H1 (cell line): ENCODE data around the gene ERVV-1. TPM values are rescaled to one million over a fixed set of nuclear protein-coding genes. Genes with fewer than 3 reads are reported as not detected.

Experiments
- CTCF ChIA-PET: fragments of 300-600 bp; sonication (Branson Sonifier 250); formaldehyde crosslinking; loops from one replicate; lab custom pipeline; 2021; ENCODE audit not compliant: partially characterized antibody; lab: Charles Lee
- POLR2A ChIA-PET: fragments of 300-600 bp; sonication (Branson Sonifier 250); formaldehyde crosslinking; loops from one replicate; lab custom pipeline; 2021; ENCODE audit warnings: inconsistent platforms; ENCODE audit not compliant: partially characterized antibody; lab: Charles Lee
- DNase-seq, 2 experiments: peaks; one replicate each; pipeline versions ENCODE4 v3.0.0 to v3.0.0-alpha.2; 2010 to 2022; ENCODE audit warnings: low spot score in 2 of 2, low read depth in 1 of 2, mixed read lengths in 1 of 2
- FAIRE-seq: peaks from 2 replicates; lab custom pipeline; 2011; peaks lifted over from hg19 to GRCh38; lab: Jason Lieb, UNC
- H2AFZ ChIP-seq: 2 replicates; pipeline ENCODE4 v1.8.1; 2012; ENCODE audit warnings: low read length, inconsistent platforms
- H2AK5ac ChIP-seq: 2 replicates; pipeline ENCODE4 v1.6.1; 2013; ENCODE audit warnings: low read depth, low read length
- H2BK120ac ChIP-seq: replicated peaks from 2 replicates; pipeline ENCODE3; 2013; ENCODE audit warnings: low read depth, low read length, inconsistent platforms
- H2BK12ac ChIP-seq: 2 replicates; pipeline ENCODE4 v1.6.1; 2013; ENCODE audit warnings: low read depth, low read length
- H2BK15ac ChIP-seq: 2 replicates; pipeline ENCODE4 v1.6.1; 2013; ENCODE audit warnings: low read length
- H2BK20ac ChIP-seq: 2 replicates; pipeline ENCODE4 v1.6.1; 2013; ENCODE audit warnings: low read length
- H2BK5ac ChIP-seq: 2 replicates; pipeline ENCODE4 v1.6.1; 2013; ENCODE audit warnings: low read depth, low read length
- H3K14ac ChIP-seq: 2 replicates; pipeline ENCODE4 v1.6.1; 2013; ENCODE audit warnings: inconsistent platforms; ENCODE audit not compliant: insufficient read length
- H3K18ac ChIP-seq: 2 replicates; pipeline ENCODE4 v1.6.1; 2013; ENCODE audit warnings: low read length; ENCODE audit errors: extremely low read depth
- H3K23ac ChIP-seq: 2 replicates; pipeline ENCODE4 v1.6.1; 2013; ENCODE audit warnings: inconsistent platforms; ENCODE audit not compliant: insufficient read length
- H3K23me2 ChIP-seq: 2 replicates; pipeline ENCODE4 v1.6.1; 2013; ENCODE audit warnings: low read depth, low read length
- H3K27ac ChIP-seq: 2 replicates; pipeline ENCODE4 v1.6.1; 2011; ENCODE audit warnings: low read depth, low read length, inconsistent platforms
- H3K27me3 ChIP-seq, 4 experiments: replicated peaks in 1 of 4; 1 replicate in 1 of 4; 2 replicates in 3 of 4; pipeline versions ENCODE4 v1.6.1 to v1.8.1; 2011 to 2013; ENCODE audit warnings: low read length in 3 of 4, mild to moderate bottlenecking in 3 of 4, inconsistent platforms in 2 of 4, mixed read lengths in 2 of 4, moderate library complexity in 1 of 4; ENCODE audit not compliant: control insufficient read depth in 3 of 4, insufficient read depth in 3 of 4; ENCODE audit errors: extremely low read depth in 1 of 4
- H3K36me3 ChIP-seq, 4 experiments: 2 replicates each; pipeline versions ENCODE4 v1.6.1 to v1.8.1; 2011 to 2013; ENCODE audit warnings: mild to moderate bottlenecking in 4 of 4, low read length in 3 of 4, moderate library complexity in 2 of 4, control low read depth in 1 of 4, inconsistent platforms in 1 of 4; ENCODE audit not compliant: insufficient read depth in 4 of 4, control insufficient read depth in 2 of 4
- H3K4ac ChIP-seq: replicated peaks from 2 replicates; pipeline ENCODE3; 2013; ENCODE audit warnings: low read length, low read depth, mixed read lengths, inconsistent platforms; ENCODE audit not compliant: insufficient read length
- H3K4me1 ChIP-seq, 4 experiments: replicated peaks in 1 of 4; 1 replicate in 1 of 4; 2 replicates in 3 of 4; pipeline versions ENCODE4 v1.6.1 to v1.8.1; 2011 to 2013; ENCODE audit warnings: low read length in 3 of 4, inconsistent platforms in 2 of 4, mixed read lengths in 1 of 4; ENCODE audit not compliant: insufficient read depth in 4 of 4, control insufficient read depth in 3 of 4
- H3K4me2 ChIP-seq, 2 experiments: 2 replicates each; pipeline versions ENCODE4 v1.6.1 to v1.8.1; 2011 to 2013; ENCODE audit warnings: low read depth in 2 of 2, low read length in 2 of 2, control low read depth in 1 of 2, inconsistent platforms in 1 of 2, mild to moderate bottlenecking in 1 of 2; ENCODE audit not compliant: insufficient read depth in 1 of 2
- H3K4me3 ChIP-seq, 4 experiments: fragments of 200-600, 300-600 bp in 1 of 4; sonication (generic), shearing (Covaris generic), sonication (Bioruptor Twin) in 1 of 4; 2 replicates each; pipeline versions ENCODE4 v1.5.1 to v1.8.1; 2011 to 2016; ENCODE audit warnings: low read length in 4 of 4, low read depth in 3 of 4, control low read depth in 2 of 4, inconsistent platforms in 2 of 4, mild to moderate bottlenecking in 2 of 4, mixed read lengths in 1 of 4, moderate library complexity in 1 of 4; ENCODE audit not compliant: insufficient read depth in 2 of 4; ENCODE audit errors: extremely low read depth in 1 of 4
- H3K56ac ChIP-seq: replicated peaks from 2 replicates; pipeline ENCODE3; 2013; ENCODE audit warnings: low read depth, mild to moderate bottlenecking, mixed read lengths, low read length, inconsistent platforms; ENCODE audit not compliant: insufficient read length
- H3K79me1 ChIP-seq: 2 replicates; pipeline ENCODE4 v1.6.1; 2013; ENCODE audit warnings: low read depth, low read length, control low read depth
- H3K79me2 ChIP-seq, 2 experiments: 2 replicates each; pipeline versions ENCODE4 v1.6.1 to v1.8.1; 2012 to 2013; ENCODE audit warnings: low read length in 2 of 2, mild to moderate bottlenecking in 2 of 2, inconsistent platforms in 1 of 2; ENCODE audit not compliant: insufficient read depth in 2 of 2, control insufficient read depth in 1 of 2
- H3K9ac ChIP-seq, 4 experiments: replicated peaks in 1 of 4; 1 replicate in 1 of 4; 2 replicates in 3 of 4; pipeline versions ENCODE4 v1.6.1 to v1.8.1; 2011 to 2013; ENCODE audit warnings: low read depth in 3 of 4, low read length in 3 of 4, control low read depth in 2 of 4, mild to moderate bottlenecking in 2 of 4, moderate library complexity in 2 of 4, inconsistent platforms in 1 of 4; ENCODE audit errors: extremely low read depth in 1 of 4
- H3K9me3 ChIP-seq, 2 experiments: 2 replicates each; pipeline versions ENCODE4 v1.6.1 to v1.8.1; 2012 to 2013; ENCODE audit warnings: mild to moderate bottlenecking in 2 of 2, moderate library complexity in 2 of 2, control low read depth in 1 of 2, inconsistent platforms in 1 of 2, low read depth in 1 of 2, low read length in 1 of 2, mixed read lengths in 1 of 2; ENCODE audit not compliant: insufficient read depth in 2 of 2
- H4K20me1 ChIP-seq, 2 experiments: replicated peaks in 1 of 2; 2 replicates each; pipeline versions ENCODE3 to v1.8.1; 2011 to 2013; ENCODE audit warnings: inconsistent platforms in 2 of 2, low read length in 2 of 2, mild to moderate bottlenecking in 1 of 2; ENCODE audit not compliant: insufficient read depth in 2 of 2, control insufficient read depth in 1 of 2
- H4K5ac ChIP-seq: 2 replicates; pipeline ENCODE4 v1.6.1; 2013; ENCODE audit warnings: low read length, low read depth, mixed read lengths, inconsistent platforms; ENCODE audit not compliant: insufficient read length
- H4K8ac ChIP-seq: 2 replicates; pipeline ENCODE4 v1.8.0; 2013; ENCODE audit warnings: mild to moderate bottlenecking, moderate library complexity, low read length, inconsistent platforms; ENCODE audit not compliant: insufficient read depth; ENCODE audit errors: extremely low read depth
- H4K91ac ChIP-seq: replicated peaks from 2 replicates; pipeline ENCODE3; 2013; ENCODE audit warnings: low read length, mixed read lengths, inconsistent platforms; ENCODE audit not compliant: insufficient read length
- ASH2L ChIP-seq: fragments of 200-600, 300-600 bp; sonication (generic); IDR thresholded peaks from one replicate; pipeline ENCODE4 v1.7.1; 2017; ENCODE audit warnings: low read length
- ATF2 ChIP-seq: IDR thresholded peaks from 2 replicates; pipeline ENCODE4 v1.6.1; 2012; ENCODE audit warnings: low read length, inconsistent platforms
- BACH1 ChIP-seq: IDR thresholded peaks from 2 replicates; pipeline ENCODE4 v1.6.1; 2012; ENCODE audit warnings: low read length, improper control_type of control experiment
- CBX8 ChIP-seq: fragments of 300-800, 300-1000 bp; sonication (generic); IDR thresholded peaks from 2 replicates; pipeline ENCODE4 v1.7.1; 2016; ENCODE audit warnings: low read depth, low read length, borderline replicate concordance
- CREB1 ChIP-seq: IDR thresholded peaks from 2 replicates; pipeline ENCODE4 v1.6.1; 2012; ENCODE audit warnings: inconsistent platforms
- FOSL1 ChIP-seq: IDR thresholded peaks from 2 replicates; pipeline ENCODE4 v1.6.1; 2011; ENCODE audit warnings: mild to moderate bottlenecking, low read depth, low read length, moderate library complexity; ENCODE audit not compliant: insufficient read depth
- JUN ChIP-seq: IDR thresholded peaks from 2 replicates; pipeline ENCODE4 v1.6.1; 2011; ENCODE audit warnings: low read depth, mild to moderate bottlenecking, improper control_type of control experiment, low read length
- MAFK ChIP-seq: IDR thresholded peaks from 2 replicates; pipeline ENCODE4 v1.6.1; 2012; ENCODE audit warnings: low read depth, mild to moderate bottlenecking, improper control_type of control experiment, low read length
- MAX ChIP-seq: IDR thresholded peaks from 2 replicates; pipeline ENCODE4 v1.6.1; 2012; ENCODE audit warnings: inconsistent platforms
- SIN3A ChIP-seq, 2 experiments: IDR thresholded peaks in 1 of 2; conservative IDR thresholded peaks in 1 of 2; 2 replicates each; pipeline ENCODE4 v1.6.1; 2011 to 2012; ENCODE audit warnings: low read length in 2 of 2, improper control_type of control experiment in 1 of 2, low read depth in 1 of 2, mild to moderate bottlenecking in 1 of 2
- SRF ChIP-seq: IDR thresholded peaks from 2 replicates; pipeline ENCODE4 v1.6.1; 2011; ENCODE audit warnings: mild to moderate bottlenecking, low read depth, low read length, moderate library complexity
- WGBS, 2 experiments: shearing (Covaris generic) in 1 of 2; methylation state at CpG; one replicate each; pipeline versions ENCODE4 v1.1.6 to v1.1.7; 2013 to 2015; ENCODE audit warnings: low lambda C conversion rate in 2 of 2, mixed read lengths in 2 of 2, inconsistent platforms in 1 of 2, low coverage in 1 of 2, missing lambda C conversion rate in 1 of 2; ENCODE audit not compliant: insufficient replicate concordance in 2 of 2, insufficient coverage in 1 of 2, insufficient read length in 1 of 2; ENCODE audit errors: extremely low coverage in 1 of 2, missing lambda C conversion rate in 1 of 2; 5-methylcytosine and 5-hydroxymethylcytosine counted together
- polyA plus RNA-seq, 7 experiments: library from polyadenylated mRNA; depleted of rRNA in 3 of 7; stranded (reverse) in 5 of 7; unstranded in 2 of 7; fragments of >200 nt in 5 of 7; fragments of 200-250 nt in 2 of 7; gene quantifications; 1 replicate in 5 of 7; 2 replicates in 1 of 7; 4 replicates in 1 of 7; pipeline versions ENCODE4 v1.2.1 to v1.2.3, GENCODE V29; 2011 to 2013; ENCODE audit warnings: missing spikeins in 2 of 7, mixed read lengths in 2 of 7
- total RNA-seq: library from RNA; stranded (reverse); fragmentation: NEBNext Ultra II Directional; extraction: Animal tissue kit (Norgen Biotek cat#: 25700); gene quantifications from 2 replicates; pipeline ENCODE4 v1.2.1, GENCODE V29; 2021

Gene ERVV-1
- total and polyA plus RNA-seq, 2 of the 8 experiments (the other 6 are each of a cell fraction or from before 2014, with no cell fraction given), result not detected

- no peak overlapping the region for H3K27ac ChIP-seq
- no peaks in the 10 kb centered on the region for H3K4me1 ChIP-seq
- H2BK5ac ChIP-seq, result no peak overlapping the region
- no peak overlapping the region for H3K4ac ChIP-seq
- H3K23ac ChIP-seq, result no peak overlapping the region
- 91% methylated on average over 8 of the region's 8 CpGs; no CpG with 5 or more reads in 1 of the 2 experiments for WGBS, 2 experiments
- H2BK120ac ChIP-seq, result peak overlapping the region; percentile 26
- H3K18ac ChIP-seq, result no peak overlapping the region
- no peak overlapping the region for H3K4me3 ChIP-seq
- H2BK15ac ChIP-seq, result no peak overlapping the region
- no peak overlapping the region for H2BK20ac ChIP-seq
- DNase-seq (no peak), FAIRE-seq (no peak)
- H3K36me3 ChIP-seq, result no peaks in the 10 kb centered on the region
- POLR2A ChIA-PET, result no interaction called here
- H3K9me3 ChIP-seq, result no peaks in the 10 kb centered on the region
- H4K20me1 ChIP-seq, result no peaks in the 10 kb centered on the region
- H4K5ac ChIP-seq, result no peak overlapping the region
- H2AK5ac ChIP-seq, result no peak overlapping the region
- H4K91ac ChIP-seq, result no peak overlapping the region
- no peaks in the 10 kb centered on the region for H3K79me1 ChIP-seq
- H3K4me2 ChIP-seq, result no peak overlapping the region
- CTCF ChIA-PET, result no interaction called here
- H3K9ac ChIP-seq, result no peak overlapping the region
- H3K27me3 ChIP-seq, result no peaks in the 10 kb centered on the region
- no peak overlapping the region for H2AFZ ChIP-seq
- H4K8ac ChIP-seq, result 0 out of 2 replicates have a peak overlapping the region, but pooled peaks have one; percentile 12
- no peak overlapping the region for H3K14ac ChIP-seq
- H2BK12ac ChIP-seq, result no peak overlapping the region
- no peaks in the 10 kb centered on the region for H3K23me2 ChIP-seq
- TF ChIP-seq MAX (no peak), CREB1 (no peak), MAFK (peak; percentile 98), FOSL1 (no peak), BACH1 (peak; percentile 59; the same call in 1 of the 2 replicates), JUN (no peak), ATF2 (no peak), CBX8 (no peak), ASH2L (no peak), SIN3A (conservative IDR thresholded peaks at IDR 0.05 in 1 of 2, IDR thresholded peaks at IDR 0.05 in 1 of 2; ENCODE audit: low read depth in 1 of 2, low read length in 2 of 2) (no peak), SRF (no peak)
- H3K79me2 ChIP-seq, result no peaks in the 10 kb centered on the region
- H3K56ac ChIP-seq, result no peak overlapping the region
Observed at GRCh38 chr19:53015730-53016129, 2.0 kb downstream of the ERVV-1 start.
